GM19372 (cell line): Measurements from ENCODE around the gene SMIM44.
"Not testable (repeated sequence)": the region's sequence is repeated elsewhere in the genome, so short reads cannot be mapped to it uniquely, and the experiment has no call there.

ENCODE experiments used
- ATAC-seq: cut with Tn5 transposase; IDR thresholded peaks from one replicate; pipeline ENCODE4 v1.9.1; 2021; ENCODE audit warnings: mild to moderate bottlenecking, low read depth, moderate library complexity; ENCODE audit not compliant: unreplicated experiment

SMIM44 gene

DNA sequence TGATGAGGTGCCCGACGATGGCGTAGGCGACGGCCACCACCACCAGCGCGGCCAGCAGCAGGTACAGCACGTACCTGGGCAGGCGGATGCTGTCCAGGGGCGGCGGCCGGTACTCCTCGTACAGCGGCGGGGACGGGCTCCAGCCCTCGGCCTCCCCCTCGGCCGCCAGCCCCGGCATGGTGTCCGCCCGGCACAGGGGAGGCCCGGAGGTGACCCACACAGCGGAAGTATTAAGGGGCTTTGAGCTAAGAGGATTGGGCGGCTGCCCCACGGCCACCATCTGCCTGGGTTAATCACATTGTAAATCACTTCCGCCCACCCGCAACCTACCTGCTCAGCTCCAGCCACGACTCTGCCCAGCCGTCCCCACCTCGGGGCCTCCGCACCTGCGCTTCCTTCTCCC lies at the start of gene SMIM44:
SMIM44 (minus strand) TSS at position 216 of the 403 bp plus-strand sequence; CDS start at position 178, 38 bp downstream.
- ATAC-seq = no peak

DNA sequence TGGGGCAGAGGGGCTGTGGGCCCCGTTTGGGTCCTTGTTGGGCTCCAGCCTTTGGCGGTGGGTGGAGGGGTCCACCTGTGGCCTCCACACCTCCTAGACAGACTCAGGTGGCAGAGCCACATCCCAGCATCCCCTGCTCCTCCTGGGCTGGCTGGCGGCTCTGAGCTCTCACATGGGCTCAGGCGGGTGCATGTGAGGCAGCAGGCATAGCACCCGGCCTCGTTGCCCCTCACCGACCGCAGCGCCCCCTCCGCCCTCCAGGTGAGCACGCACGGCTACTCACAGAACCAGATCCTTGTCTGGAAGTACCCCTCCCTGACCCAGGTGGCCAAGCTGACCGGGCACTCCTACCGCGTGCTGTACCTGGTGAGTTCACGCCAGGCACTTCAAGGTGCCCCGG lies 49.8 kb upstream of the SMIM44 start:
- no peak for ATAC-seq

DNA sequence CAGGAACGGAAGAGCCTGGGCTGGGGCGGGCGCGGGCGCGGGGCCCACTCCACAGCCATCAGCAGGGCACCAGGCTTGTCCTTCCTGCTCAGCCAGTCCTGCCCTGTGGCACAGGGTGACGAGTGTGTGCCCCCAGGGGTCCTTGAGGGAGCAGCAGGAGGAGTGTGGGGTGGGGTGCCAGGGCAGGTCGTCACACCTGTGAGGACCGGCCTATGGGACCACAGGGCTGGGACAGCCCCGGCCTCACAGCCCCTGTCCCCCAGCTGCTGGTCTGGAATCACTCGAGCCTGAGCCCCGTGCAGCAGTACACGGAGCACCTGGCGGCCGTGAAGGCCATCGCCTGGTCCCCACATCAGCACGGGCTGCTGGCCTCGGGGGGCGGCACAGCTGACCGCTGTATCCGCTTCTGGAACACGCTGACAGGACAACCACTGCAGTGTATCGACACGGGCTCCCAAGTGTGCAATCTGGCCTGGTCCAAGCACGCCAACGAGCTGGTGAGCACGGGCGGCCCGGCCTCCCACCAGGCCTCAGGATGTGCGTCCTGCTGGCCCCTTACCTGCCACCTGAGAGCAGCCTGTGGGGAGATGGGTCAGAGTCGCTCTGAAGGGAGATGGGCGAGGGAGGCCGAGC lies 49.0 kb upstream of the SMIM44 start:
- ATAC-seq = no peak

DNA sequence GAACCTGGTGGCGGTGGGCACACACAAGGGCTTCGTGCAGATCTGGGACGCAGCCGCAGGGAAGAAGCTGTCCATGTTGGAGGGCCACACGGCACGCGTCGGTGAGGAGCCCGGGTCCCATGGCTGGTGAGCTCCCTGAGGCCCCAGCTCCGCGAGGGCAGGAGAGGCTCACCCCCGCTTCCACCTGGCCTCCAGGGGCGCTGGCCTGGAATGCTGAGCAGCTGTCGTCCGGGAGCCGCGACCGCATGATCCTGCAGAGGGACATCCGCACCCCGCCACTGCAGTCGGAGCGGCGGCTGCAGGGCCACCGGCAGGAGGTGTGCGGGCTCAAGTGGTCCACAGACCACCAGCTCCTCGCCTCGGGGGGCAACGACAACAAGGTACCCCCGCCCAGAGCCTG lies 48.5 kb upstream of the SMIM44 start:
- ATAC-seq = no peak

DNA sequence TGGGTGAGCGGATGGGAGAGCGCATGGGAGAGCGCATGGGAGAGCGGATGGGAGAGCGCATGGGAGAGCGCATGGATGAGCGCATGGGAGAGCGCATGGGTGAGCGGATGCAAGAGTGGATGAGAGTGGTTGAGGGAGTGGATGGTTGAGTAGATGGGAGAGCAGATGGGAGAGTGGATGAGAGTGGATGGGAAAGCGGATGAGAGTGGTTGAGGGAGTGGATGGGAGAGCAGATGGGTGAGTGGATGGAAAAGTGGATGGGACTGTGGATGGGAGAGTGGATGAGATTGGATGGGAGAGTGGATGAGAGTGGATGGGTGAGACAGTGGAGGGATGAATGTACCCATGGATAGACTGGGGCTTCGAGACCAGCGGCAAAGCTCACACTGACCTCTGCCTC lies 47.1 kb upstream of the SMIM44 start:
- no peak for ATAC-seq

DNA sequence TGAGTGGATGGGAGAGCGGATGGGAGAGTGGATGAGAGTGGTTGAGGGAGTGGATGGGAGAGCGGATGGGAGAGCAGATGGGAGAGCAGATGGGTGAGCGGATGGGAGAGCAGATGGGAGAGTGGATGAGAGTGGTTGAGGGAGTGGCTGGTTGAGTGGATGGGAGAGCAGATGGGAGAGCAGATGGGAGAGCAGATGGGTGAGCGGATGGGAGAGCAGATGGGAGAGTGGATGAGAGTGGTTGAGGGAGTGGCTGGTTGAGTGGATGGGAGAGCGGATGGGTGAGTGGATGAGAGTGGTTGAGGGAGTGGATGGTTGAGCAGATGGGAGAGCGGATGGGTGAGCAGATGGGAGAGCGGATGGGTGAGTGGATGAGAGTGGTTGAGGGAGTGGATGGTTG lies 46.1 kb upstream of the SMIM44 start:
- not testable (repeated sequence) for ATAC-seq

DNA sequence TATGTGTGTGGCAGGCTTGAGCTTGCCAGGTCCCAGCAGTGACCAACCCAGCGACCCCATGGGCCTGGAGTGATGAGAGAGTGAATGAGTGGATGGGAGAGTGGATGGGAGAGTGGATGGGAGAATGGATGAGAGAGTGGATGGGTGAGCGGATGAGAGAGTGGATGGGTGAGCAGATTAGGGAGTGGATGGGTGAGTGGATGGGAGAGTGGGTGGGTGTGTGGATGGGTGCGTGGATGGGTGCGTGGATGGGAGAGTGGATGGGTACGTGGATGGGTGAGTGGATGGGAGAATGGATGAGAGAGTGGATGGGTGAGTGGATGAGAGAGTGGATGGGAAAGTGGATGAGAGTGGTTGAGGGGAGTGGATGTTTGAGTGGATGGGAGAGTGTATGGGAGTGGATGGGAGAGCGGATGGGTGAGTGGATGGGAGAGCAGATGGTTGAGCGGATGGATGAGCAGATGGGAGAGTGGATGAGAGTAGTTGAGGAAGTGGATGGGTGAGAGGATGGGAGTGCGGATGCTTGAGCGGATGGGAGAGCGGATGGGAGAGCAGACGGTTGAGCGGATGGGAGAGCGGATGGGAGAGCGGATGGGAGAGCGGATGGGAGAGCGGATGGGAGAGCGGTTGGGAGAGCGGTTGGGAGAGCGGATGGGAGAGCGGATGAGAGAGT lies 45.4 kb upstream of the SMIM44 start:
- no peak for ATAC-seq

DNA sequence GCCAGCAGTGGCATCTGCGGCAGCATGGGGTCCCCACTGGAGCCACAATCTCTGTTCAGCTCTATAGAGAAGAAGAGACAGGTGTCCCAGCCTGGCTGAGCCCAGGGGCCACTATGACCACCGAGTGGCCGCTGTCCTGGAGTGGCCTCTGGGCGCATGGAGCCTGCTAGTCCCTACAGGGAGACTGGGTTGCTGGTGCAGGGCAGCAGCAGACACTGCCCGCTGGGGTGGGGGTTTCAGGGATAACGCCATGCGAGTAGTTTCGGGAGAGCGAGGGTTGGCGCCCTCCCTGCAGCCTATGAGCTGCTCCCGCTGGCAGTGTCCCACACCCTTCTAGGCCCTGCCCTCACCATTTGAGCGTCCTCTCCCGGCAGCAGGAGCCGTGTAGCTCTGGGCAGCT lies 44.8 kb upstream of the SMIM44 start:
- no peak for ATAC-seq

DNA sequence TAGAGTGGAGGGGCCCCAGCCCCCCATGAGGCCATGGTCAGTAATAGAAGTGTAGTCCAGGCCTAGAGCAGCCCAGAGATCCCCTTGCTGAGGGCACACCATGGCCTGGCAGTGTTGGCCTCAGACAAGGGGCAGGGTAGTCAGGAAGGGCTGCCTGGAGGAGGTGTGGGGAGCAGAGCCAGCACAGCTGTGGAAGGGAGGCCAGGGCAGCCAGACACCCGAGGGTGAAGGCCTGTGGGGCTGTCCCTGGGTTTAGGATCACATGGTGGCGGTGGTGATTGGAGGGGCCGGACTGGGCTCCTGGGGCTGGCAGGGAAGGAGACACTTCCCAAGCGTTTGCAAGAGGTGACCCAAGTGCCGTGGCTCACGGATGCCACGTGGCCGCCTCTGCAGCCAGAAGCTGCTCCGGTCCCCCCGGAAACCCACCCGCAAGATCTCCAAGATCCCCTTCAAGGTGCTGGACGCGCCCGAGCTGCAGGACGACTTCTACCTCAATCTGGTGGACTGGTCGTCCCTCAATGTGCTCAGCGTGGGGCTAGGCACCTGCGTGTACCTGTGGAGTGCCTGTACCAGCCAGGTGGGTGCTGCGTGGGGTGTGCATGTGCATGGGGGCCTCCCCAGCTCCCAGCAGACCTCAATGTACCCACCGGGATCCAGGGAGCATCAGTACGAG lies 44.1 kb upstream of the SMIM44 start:
- no peak for ATAC-seq

DNA sequence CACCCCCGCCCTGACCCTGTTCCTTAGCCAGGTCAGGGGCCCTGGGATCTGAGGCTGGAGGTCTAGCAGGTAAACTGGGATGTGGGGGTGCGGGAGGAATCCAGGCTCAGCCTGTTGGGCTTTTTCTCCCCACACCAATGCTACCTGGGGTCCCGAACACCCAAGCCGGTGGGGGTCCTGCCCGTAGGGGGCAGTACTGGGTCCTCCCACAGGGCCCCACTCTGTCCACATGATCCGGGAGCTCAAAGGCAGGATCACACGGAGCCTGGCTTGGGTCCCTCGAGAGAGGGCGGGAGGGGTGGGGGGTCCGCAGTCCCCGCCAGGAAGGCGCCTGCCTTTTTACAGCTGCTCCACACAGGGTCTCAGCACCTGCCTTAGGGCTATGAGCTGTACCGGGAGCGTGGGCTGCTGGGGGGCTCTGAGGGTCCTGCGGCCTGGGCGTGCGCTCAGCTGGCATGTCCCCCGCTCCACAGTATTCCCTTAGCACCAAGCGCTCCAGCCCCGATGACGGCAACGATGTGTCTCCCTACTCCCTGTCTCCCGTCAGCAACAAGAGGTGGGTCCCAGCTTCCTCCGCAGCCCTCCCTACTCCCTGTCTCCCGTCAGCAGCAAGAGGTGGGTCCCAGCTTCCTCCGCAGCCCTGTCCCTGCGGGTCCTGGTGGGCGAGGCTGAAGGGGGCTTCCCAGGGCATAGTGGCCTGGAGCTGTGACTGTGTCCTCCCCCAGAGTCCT lies 43.4 kb upstream of the SMIM44 start:
- no peak for ATAC-seq

DNA sequence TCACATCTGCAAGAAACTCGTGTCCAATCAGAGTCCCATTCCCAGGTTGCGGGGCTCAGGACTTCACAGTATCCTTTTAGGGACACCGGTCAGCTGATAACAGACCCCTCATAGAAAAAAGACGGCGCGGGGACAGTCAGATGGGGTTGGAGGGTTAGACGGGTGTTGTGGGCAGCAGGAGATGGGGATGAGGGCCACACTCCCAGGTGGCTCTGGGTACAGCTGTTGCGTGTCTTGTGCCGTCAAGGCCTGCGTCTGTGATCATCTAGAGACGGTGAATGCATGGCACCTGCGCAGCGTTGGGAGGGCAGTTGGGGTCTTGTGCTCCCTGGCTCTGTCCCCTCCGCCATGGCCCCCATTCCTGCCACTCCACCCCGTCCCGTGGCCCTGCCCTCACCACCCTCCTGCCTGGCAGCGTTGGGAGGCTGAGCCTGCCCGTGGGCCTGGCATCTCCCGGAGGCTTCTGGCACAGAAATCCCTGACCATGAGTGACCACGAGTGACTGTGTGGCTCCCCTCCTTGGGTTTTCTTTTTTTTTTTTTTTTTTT lies 41.7 kb upstream of the SMIM44 start:
- no peak for ATAC-seq

DNA sequence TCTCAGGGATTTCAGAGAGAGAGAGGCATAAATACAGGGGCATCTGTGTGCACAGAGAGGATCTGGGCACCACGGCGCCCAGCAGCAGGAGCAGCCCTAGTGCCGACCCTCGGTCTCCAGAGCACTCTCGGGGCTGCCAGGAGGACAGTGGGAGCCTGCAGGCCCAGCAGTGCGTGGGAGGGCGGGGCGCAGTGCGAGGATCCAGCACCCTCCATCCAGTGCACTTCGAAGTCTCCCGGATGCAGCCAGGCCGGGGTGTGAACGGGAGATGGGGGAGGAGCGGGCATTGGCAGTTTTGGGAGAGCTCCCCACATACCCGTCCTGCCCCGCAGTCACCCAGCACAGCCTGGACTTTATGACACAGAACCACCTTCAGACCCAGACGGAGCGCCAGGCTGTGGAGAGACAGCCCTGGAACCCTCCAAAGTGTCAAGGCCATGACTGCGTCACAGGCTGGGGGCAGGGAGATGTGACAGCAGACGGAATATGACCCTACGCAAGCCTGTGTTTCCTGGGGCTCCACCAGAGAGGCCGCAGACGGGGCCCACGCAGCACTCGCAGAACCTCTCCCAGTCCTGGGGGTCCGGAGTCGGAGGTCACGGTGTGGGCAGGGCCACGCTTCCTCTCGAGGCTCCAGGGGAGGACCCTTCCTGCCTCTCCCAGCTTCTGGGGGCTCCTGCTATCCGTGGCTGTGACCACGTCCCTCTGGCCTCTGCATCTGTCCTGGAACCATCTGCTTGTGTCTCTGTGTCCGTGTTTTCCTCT lies 41.0 kb upstream of the SMIM44 start:
- ATAC-seq = no peak

DNA sequence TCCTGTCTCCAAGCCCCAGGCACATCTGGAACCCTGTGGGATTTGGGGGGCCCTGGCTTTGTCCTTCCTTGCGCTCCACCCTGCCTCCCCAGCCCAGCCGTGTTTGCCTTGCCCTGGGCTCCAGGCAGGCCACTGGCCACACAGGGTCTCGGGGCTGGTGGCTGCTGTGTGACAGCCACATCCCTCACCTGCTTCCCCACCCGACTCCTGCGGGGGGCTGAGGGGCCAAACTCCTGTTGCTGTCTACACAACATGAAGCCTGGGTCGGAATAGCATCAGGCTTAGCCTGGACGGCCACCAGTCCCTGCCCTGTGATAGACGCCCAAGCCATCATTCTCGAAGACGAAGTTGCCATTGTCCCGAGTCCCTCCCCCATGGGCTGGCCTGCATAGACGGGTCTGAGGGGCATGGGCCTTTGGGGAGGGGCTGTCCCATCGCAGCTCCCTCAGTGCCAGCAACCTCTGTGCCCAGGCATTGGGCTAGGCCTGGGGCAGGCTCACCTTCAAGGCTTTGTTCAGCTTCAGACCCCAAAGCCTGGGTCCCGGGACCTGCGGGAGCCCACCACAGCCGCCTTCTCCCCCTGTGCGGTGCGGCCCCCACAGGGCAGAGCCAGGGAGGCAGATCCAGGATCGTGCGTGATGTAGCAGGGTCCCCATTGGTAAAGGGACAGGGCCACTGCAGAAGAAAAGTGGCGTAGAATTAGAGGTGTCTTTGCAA lies 40.3 kb upstream of the SMIM44 start:
- ATAC-seq = no peak

DNA sequence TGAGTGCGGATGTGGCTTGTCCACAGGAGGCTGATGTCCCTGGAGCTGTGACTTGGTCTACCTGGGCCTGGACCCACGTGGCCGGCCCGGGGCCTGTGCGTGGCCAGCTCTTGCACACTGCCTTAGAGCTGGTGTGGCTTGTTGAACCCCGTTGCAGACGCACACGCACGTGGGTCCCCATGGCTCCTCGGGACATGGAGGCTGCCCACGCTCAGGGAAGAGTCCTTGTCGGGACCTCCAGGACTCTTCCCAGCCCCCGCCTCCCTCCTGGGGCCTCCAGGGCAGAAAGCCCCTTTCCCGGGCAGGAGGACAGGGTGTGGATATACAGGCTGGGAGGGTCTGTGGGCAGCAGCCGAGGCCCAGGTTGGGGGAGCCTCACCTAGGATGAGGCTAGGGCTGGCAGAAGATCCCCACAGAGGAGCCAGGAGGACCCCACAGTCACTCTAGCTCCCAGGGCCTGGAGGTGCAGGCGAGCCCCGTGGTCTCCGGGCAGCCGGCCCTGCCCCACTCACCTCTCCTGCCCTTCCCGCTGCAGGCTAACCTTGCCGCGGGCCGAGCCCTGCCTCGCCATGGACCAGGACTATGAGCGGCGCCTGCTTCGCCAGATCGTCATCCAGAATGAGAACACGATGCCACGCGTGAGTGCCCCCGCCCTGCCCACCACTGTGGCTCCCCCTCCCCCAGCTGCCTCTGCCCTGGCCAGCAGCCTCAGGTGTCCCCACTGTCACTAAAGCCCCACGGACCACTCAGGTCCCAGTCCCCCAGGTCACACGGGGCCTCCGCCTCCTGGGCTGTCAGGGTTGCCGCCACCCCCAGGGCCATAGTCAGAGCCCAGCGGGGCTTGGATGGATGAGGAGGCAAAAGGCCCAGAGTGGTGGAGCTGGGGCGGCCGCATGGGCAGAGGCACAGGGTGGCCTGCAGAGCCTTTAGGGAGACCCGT lies 39.5 kb upstream of the SMIM44 start:
- ATAC-seq = no peak

DNA sequence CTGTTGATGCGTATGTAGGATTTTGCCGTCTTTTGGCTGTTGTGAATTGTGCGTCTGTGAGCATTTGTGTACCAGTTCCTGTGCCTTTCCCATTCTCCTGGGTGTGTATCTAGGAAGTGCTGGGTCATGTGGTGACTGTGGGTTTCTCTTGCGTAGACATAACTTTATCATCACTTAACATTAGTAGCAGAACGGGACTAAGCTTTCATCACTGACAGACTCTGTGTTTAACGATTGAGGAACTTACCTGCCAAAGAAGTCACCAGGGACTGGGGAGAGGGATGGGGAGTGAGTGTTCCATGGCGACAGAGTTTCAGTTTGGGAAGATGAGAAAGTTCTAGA lies 37.8 kb upstream of the SMIM44 start:
- ATAC-seq = no peak

DNA sequence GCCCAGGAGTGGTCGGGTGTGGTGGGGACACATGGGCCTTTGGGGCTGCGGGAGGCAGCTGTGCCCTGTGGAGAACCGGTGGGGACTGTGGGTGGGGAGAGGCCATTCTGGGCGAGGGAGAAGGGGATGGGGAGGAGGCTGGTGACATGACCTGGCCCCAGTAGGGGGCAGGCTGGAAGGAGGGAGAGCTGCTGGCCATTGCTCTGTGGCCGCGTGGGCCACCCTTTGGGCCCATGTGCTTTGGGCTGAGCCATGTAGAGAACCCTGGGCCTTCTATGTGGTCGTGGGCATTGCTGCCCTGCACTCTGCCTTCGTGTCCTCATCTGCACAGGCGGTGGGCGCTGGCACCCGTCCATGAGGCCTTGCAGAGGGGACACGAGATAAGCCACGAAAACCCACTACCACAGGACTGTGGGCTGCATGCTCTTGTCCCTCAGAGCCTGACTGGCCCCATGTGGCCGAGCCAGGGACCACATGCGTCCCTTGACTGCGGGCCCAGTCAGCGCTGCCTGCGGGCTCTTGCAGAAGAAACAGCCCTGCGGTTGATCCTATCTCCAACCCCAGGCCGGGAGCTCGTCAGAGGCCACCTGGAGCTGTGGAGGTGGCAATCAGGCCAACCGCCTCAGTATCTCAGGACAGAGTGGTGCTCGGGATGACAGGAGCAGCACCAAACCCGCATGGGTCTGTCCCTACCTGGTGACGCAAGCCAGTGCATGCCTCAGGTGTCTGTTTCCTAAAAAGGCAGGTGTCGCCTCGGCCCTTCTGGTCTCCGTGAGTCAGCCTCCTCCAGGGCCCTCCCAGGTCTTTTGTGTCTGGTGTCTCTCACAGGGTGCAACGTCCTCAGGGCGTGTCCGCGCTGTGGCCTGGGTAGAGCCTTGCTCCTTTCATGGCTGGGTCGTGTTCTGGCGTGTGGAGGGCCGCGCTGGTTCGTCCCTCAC lies 37.2 kb upstream of the SMIM44 start:
- no peak for ATAC-seq

DNA sequence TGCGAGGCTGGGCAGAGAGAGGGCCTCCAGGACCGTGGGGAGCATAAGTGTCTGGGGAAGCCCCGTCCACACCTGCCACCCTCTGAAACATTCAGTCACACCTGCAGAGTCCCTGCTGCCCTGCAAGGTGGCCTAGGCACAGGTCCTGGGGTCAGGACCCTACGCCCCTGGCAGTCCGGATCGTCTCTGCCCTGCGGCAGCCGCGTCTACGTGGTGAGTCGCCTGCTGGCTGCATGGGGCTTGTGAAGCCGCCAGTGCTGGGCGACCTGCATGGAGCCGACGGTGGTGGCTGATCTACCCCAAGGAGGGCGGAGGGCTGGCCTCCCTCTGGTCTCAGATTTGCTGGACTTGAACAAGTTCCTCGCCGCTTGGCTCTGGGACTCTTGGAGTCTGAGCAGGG lies 35.9 kb upstream of the SMIM44 start:
- no peak for ATAC-seq

DNA sequence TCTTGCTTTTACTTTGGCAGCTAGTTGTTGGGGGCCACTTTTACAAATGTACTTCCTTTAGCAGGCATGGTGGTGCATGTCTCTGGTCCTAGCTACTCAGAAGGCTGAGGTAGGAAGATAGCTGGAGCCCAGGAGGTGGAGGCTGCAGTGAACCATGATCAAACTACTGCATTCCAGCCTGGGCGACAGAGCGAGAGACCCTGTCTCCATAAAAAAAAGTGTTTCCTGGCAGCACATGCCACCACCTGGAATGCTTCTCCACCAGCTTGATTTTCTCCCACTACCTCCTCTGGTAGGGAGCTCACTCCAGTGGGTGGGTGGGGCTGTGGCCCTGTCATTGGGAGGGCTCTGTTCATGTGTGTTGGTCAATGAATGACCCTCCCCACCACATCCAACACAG lies 35.4 kb upstream of the SMIM44 start:
- no peak for ATAC-seq
